GM18499 (cell line): ENCODE data around the gene SLC19A1.
"Not testable (repeated sequence)": the region's sequence is repeated elsewhere in the genome, so short reads cannot be mapped to it uniquely, and the experiment has no call there.

ENCODE experiments used
- ATAC-seq: cut with Tn5 transposase; IDR thresholded peaks from one replicate; pipeline ENCODE4 v1.9.1; 2021; ENCODE audit warnings: moderate number of reproducible peaks; ENCODE audit not compliant: insufficient read depth, unreplicated experiment

Gene SLC19A1

DNA sequence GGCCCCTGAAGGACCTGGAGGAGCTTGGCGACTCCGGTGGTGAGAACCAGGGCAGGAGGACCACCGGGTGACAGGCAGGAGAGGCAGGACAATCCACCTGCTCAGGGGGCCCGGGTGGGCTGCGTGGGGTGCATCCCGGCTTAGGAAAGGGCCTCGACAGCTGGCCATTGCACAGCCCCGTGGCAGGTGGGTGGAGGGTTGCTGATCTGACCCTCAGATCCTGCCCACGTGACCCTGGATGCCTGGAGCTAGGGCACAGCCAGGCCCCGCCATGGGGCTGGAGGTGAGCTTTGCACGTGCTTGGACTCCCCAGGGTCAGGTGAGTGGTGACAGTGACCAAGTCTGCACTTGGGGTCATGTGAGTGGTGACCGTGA lies 35.5 kb upstream of the SLC19A1 start:
- no peak for ATAC-seq

- no peak for ATAC-seq
These were observed 34.8 kb upstream of the SLC19A1 start for GRCh38 chr21:45576838-45577737.

DNA sequence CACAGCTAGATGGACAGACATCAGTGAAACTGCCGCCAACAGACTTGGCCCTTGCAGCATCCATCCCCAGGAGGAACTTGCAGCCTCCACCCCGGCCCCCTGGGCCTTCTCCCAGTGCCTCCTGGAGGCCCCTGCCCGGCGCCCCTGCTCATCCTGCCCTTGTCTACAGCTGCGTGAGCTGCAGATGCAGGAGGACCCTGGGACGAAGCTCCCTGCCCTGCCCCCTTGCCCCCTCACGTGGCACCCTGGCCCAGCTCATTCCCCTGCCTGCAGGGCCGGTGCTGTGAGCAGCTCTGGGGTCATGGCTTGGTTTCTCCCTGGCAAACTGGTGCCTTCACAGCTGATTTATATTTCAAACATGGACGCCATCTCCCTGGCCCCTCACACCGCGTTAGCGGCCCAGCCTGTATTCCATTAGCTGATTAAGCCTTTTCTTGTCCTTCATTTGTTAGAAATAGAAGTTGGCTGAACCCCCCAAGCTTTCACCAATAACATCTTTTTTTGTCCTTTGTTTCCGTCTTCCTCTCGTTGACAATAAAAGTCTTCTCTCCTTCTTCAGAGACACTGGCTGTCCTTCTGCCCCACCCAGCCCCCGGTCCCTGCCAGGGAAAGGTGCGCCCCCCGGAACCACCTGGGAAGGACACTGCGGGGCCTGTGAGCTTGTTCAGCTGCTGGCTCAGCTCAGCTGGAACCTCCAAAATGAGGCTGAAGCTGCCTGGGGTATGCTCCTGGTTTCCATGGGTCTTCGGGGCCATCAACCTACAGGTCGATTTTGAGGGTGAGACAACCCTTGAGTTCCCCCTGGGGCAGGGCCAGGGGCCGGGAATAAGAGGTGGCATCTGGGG lies 34.0 kb upstream of the SLC19A1 start:
- no peak for ATAC-seq

GRCh38 chr21:45575304-45575992 lies 33.2 kb upstream of the SLC19A1 start:
- no peak for ATAC-seq

DNA sequence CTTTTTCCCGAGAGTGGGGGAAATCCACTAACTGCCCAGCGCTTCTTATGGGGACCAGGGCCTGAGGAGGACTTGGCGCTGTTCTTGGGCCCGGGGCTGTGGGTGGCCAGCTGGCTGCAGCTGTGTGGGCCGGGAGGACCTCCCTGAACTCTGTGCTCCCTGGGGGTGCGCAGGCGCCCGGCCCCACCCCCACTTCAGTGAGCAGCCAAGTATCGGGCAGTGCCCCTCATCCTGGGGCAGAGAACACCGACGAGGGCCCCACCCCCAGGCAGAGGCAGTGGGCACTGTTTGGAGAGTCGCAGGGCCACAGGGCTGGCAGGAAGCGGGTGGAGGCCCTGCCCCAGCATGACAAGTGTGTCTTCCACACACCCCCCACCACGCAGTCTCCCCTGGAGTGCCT lies 32.5 kb upstream of the SLC19A1 start:
- ATAC-seq: no peak

- ATAC-seq: no peak
These were observed 31.9 kb upstream of the SLC19A1 start for GRCh38 chr21:45574081-45574501.

- ATAC-seq: no peak
These were observed 31.3 kb upstream of the SLC19A1 start for GRCh38 chr21:45573452-45574035.

GRCh38 chr21:45572783-45573451 lies 30.7 kb upstream of the SLC19A1 start:
- no peak for ATAC-seq

- ATAC-seq: no peak
These were observed 30.0 kb upstream of the SLC19A1 start for GRCh38 chr21:45572231-45572630.

DNA sequence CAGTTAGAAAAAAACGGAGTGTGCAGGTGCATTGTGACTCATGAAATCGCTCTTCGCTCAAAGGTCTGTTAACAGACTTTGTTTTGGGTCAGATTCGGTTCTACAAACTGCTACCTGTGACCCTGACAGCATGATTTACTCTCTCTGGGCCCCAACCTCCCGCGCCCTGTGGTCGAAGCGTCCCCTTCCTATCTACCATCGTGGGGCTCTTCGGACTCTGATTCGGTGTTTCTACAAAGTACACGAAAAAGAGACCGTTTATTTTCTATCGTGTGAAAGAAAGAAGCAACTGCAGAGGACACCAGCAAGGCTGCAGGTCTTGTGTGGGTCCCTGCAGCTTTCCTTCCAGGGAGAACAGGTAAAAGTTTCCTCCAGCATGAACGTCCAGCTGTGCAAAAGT lies 29.4 kb upstream of the SLC19A1 start:
- ATAC-seq: no peak

GRCh38 chr21:45570826-45571601 lies 28.8 kb upstream of the SLC19A1 start:
- ATAC-seq: no peak

- ATAC-seq: no peak
These were observed 27.8 kb upstream of the SLC19A1 start for GRCh38 chr21:45570071-45570470.

DNA sequence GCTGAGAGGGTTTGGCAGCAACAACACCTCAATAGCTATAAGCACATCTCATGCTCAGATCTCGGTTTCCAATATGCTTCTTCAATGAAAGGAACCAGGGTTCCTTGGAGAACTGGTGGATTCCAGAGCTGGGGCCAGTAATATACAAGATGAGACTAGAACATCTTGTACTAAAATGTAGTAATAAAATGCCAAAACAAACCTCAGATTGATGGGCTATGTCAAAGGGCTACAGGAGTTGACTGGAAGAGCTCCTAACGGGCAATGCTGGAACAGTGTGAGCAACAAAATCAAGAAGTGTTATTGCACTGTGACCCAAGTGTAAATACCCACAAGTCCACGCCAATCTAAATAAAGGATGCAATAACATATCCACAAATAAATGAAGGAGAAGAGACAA lies 26.1 kb upstream of the SLC19A1 start:
- no peak for ATAC-seq

DNA sequence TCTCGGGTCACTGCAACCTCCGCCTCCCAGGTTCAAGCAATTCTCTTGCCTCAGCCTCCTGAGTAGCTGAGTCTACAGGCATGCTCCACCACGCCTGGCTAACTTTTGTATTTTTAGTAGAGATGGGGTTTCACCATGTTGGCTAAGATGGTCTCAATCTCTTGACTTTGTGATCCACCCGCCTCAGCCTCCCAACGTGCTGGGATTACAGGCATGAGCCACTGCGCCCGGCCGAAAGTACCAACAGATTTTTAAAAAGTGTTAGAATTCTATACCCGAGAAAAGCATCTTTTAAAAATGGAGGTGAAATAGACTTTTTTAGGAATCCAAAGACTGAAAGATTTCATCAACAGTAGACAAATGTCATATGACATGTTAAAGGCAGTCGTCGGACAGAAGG lies 21.9 kb upstream of the SLC19A1 start:
- not testable (repeated sequence) for ATAC-seq

GRCh38 chr21:45562965-45563364 lies 20.7 kb upstream of the SLC19A1 start:
- no peak for ATAC-seq

DNA sequence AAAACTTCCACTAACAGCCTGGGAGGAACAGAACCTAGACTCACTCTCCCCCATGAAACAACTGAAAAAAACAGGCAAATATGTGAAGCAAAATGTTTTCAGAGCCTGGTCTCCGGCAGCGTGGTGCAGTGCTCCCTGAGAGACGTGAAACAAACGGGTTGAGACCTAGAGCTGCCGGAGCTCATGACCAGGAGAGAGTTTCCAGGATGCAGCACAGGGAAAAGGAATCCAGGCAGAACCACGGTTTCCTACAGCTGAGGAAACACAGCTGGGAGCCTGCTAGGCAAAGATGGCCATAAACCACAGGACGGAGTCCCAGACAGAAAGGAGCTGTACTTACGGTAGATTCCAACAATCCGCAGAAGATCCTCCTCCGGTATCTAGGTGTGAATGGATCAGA lies 20.2 kb upstream of the SLC19A1 start:
- ATAC-seq: no peak

GRCh38 chr21:45561241-45561640 lies 19.0 kb upstream of the SLC19A1 start:
- not testable (repeated sequence) for ATAC-seq

GRCh38 chr21:45560106-45561021 lies 18.1 kb upstream of the SLC19A1 start:
- no peak for ATAC-seq
